ENCODE measurements around the gene TEN1.

Gene TEN1

GRCh38 chr17:75978938-75979704 is at the start of gene TEN1, which contains the start of gene ACOX1:
TSS of gene TEN1 (plus strand) at chr17:75979240. CDS start at chr17:75986193, 6,953 bp downstream.
TSS of gene ACOX1 (minus strand) at chr17:75979166. CDS start at chr17:75979073, 93 bp downstream.
- peaks cover 29% of the 10 kb centered on the region for H3K36me3 Mint-ChIP-seq (ENCODE audit: low read depth)
- H3K4me1 Mint-ChIP-seq (ENCODE audit: low read depth) = peaks cover 47% of the 10 kb centered on the region
- no peaks in the 10 kb centered on the region for H3K9me3 Mint-ChIP-seq
- peak; percentile 96 for DNase-seq
- peak within 1 kb of the TSS; percentile 99 for H3K27ac Mint-ChIP-seq
- no peaks in the 10 kb centered on the region for H3K27me3 Mint-ChIP-seq
- peak within 1 kb of the TSS; percentile 97 for H3K4me3 Mint-ChIP-seq

- no peaks in the 10 kb centered on the region for H3K9me3 Mint-ChIP-seq
- no peaks in the 10 kb centered on the region for H3K27me3 Mint-ChIP-seq
- no peak overlapping the region for H3K27ac Mint-ChIP-seq
- H3K4me1 Mint-ChIP-seq (ENCODE audit: low read depth) = no peaks in the 10 kb centered on the region
- DNase-seq = no peak
- no peak overlapping the region for H3K4me3 Mint-ChIP-seq
- H3K36me3 Mint-ChIP-seq (ENCODE audit: low read depth) = peaks cover 27% of the 10 kb centered on the region
Observed at GRCh38 chr17:75931062-75931461, 48.0 kb upstream of the TEN1 start.

- no peaks in the 10 kb centered on the region for H3K9me3 Mint-ChIP-seq
- no peak for DNase-seq
- H3K4me3 Mint-ChIP-seq = no peak overlapping the region
- no peaks in the 10 kb centered on the region for H3K4me1 Mint-ChIP-seq (ENCODE audit: low read depth)
- H3K27ac Mint-ChIP-seq = no peak overlapping the region
- H3K27me3 Mint-ChIP-seq = no peaks in the 10 kb centered on the region
- H3K36me3 Mint-ChIP-seq (ENCODE audit: low read depth) = peaks cover 13% of the 10 kb centered on the region
Observed at GRCh38 chr17:75932852-75933251, 46.2 kb upstream of the TEN1 start.

- peaks cover 11% of the 10 kb centered on the region for H3K36me3 Mint-ChIP-seq (ENCODE audit: low read depth)
- no peak for DNase-seq
- H3K27ac Mint-ChIP-seq = no peak overlapping the region
- no peaks in the 10 kb centered on the region for H3K9me3 Mint-ChIP-seq
- H3K4me3 Mint-ChIP-seq = no peak overlapping the region
- H3K27me3 Mint-ChIP-seq = no peaks in the 10 kb centered on the region
- H3K4me1 Mint-ChIP-seq (ENCODE audit: low read depth) = no peaks in the 10 kb centered on the region
Observed at GRCh38 chr17:75933808-75934207, 45.2 kb upstream of the TEN1 start.

- Mint-ChIP-seq H3K4me1 (ENCODE audit: low read depth) (peaks cover 15% of the 10 kb centered on the region), H3K27me3 (no peaks in the 10 kb centered on the region), H3K36me3 (ENCODE audit: low read depth) (peaks cover 7% of the 10 kb centered on the region), H3K4me3 (no peak overlapping the region), H3K9me3 (no peaks in the 10 kb centered on the region), H3K27ac (no peak overlapping the region)
- DNase-seq = no peak
Observed at GRCh38 chr17:75937652-75938051, 41.4 kb upstream of the TEN1 start.

GRCh38 chr17:75940727-75941441 is 38.2 kb upstream of the TEN1 start, which contains the start of gene FBF1:
TSS of gene FBF1 (minus strand) at chr17:75941042. CDS start at chr17:75938149, 2,893 bp downstream.
- Mint-ChIP-seq H3K27ac (peak within 1 kb of the TSS; percentile 88), H3K4me1 (ENCODE audit: low read depth) (peaks cover 15% of the 10 kb centered on the region), H3K4me3 (peak within 1 kb of the TSS; percentile 94), H3K36me3 (ENCODE audit: low read depth) (peaks cover 9% of the 10 kb centered on the region), H3K9me3 (no peaks in the 10 kb centered on the region), H3K27me3 (no peaks in the 10 kb centered on the region)
- DNase-seq = peak; percentile 90

GRCh38 chr17:75941442-75941819 is 37.6 kb upstream of the TEN1 start:
- no peaks in the 10 kb centered on the region for H3K9me3 Mint-ChIP-seq
- peaks cover 15% of the 10 kb centered on the region for H3K36me3 Mint-ChIP-seq (ENCODE audit: low read depth)
- H3K4me3 Mint-ChIP-seq = peak overlapping the region; percentile 94
- H3K27ac Mint-ChIP-seq = peak overlapping the region; percentile 87
- peaks cover 15% of the 10 kb centered on the region for H3K4me1 Mint-ChIP-seq (ENCODE audit: low read depth)
- DNase-seq = no peak
- H3K27me3 Mint-ChIP-seq = no peaks in the 10 kb centered on the region

GRCh38 chr17:75942473-75942872 is 36.6 kb upstream of the TEN1 start:
- Mint-ChIP-seq H3K4me1 (ENCODE audit: low read depth) (peaks cover 15% of the 10 kb centered on the region), H3K36me3 (ENCODE audit: low read depth) (peaks cover 24% of the 10 kb centered on the region), H3K9me3 (no peaks in the 10 kb centered on the region), H3K27me3 (no peaks in the 10 kb centered on the region), H3K27ac (no peak overlapping the region), H3K4me3 (no peak overlapping the region)
- DNase-seq = no peak

- DNase-seq = no peak
- Mint-ChIP-seq H3K27me3 (no peaks in the 10 kb centered on the region), H3K4me3 (no peak overlapping the region), H3K27ac (no peak overlapping the region), H3K4me1 (ENCODE audit: low read depth) (peaks cover 15% of the 10 kb centered on the region), H3K36me3 (ENCODE audit: low read depth) (peaks cover 33% of the 10 kb centered on the region), H3K9me3 (no peaks in the 10 kb centered on the region)
Observed at GRCh38 chr17:75943491-75943890, 35.5 kb upstream of the TEN1 start.

- Mint-ChIP-seq H3K27ac (no peak overlapping the region), H3K36me3 (ENCODE audit: low read depth) (peaks cover 49% of the 10 kb centered on the region), H3K27me3 (no peaks in the 10 kb centered on the region), H3K9me3 (no peaks in the 10 kb centered on the region), H3K4me3 (no peak overlapping the region), H3K4me1 (ENCODE audit: low read depth) (peaks cover 13% of the 10 kb centered on the region)
- DNase-seq = no peak
Observed at GRCh38 chr17:75945211-75945610, 33.8 kb upstream of the TEN1 start.

GRCh38 chr17:75950421-75950820 is 28.6 kb upstream of the TEN1 start:
- no peak overlapping the region for H3K27ac Mint-ChIP-seq
- DNase-seq = no peak
- no peaks in the 10 kb centered on the region for H3K9me3 Mint-ChIP-seq
- no peak overlapping the region for H3K4me3 Mint-ChIP-seq
- H3K36me3 Mint-ChIP-seq (ENCODE audit: low read depth) = peaks cover 77% of the 10 kb centered on the region
- H3K27me3 Mint-ChIP-seq = no peaks in the 10 kb centered on the region
- no peaks in the 10 kb centered on the region for H3K4me1 Mint-ChIP-seq (ENCODE audit: low read depth)

GRCh38 chr17:75950855-75951554 is 28.0 kb upstream of the TEN1 start:
- DNase-seq = no peak
- Mint-ChIP-seq H3K9me3 (no peaks in the 10 kb centered on the region), H3K27me3 (no peaks in the 10 kb centered on the region), H3K36me3 (ENCODE audit: low read depth) (peaks cover 78% of the 10 kb centered on the region), H3K27ac (no peak overlapping the region), H3K4me3 (no peak overlapping the region), H3K4me1 (ENCODE audit: low read depth) (no peaks in the 10 kb centered on the region)

- no peaks in the 10 kb centered on the region for H3K9me3 Mint-ChIP-seq
- no peaks in the 10 kb centered on the region for H3K27me3 Mint-ChIP-seq
- peaks cover 41% of the 10 kb centered on the region for H3K36me3 Mint-ChIP-seq (ENCODE audit: low read depth)
- H3K4me1 Mint-ChIP-seq (ENCODE audit: low read depth) = peaks cover 6% of the 10 kb centered on the region
- no peak for DNase-seq
- H3K4me3 Mint-ChIP-seq = no peak overlapping the region
- H3K27ac Mint-ChIP-seq = no peak overlapping the region
Observed at GRCh38 chr17:75959051-75959838, 19.8 kb upstream of the TEN1 start.
